Endothelial cell of umbilical vein (primary cell): Measurements from ENCODE around the gene RASGRF1. TPM values are rescaled to one million over a fixed set of nuclear protein-coding genes. Genes with fewer than 3 reads are reported as not detected.

ENCODE experiments used
- BruUV-seq: library from RNA; stranded (reverse); fragments of 400-500 nt; replicated peaks from 2 replicates; lab custom pipeline; 2021; lab: Mats Ljungman, UMichigan
- CTCF ChIA-PET: fragments of 300-600, 350-600 bp; sonication (Branson Sonifier 250); formaldehyde crosslinking; loops from one replicate; lab custom pipeline; 2021; ENCODE audit warnings: antibody characterized with exemption, inconsistent platforms; lab: Charles Lee
- POLR2A ChIA-PET: fragments of 300-600, 350-600 bp; sonication (Branson Sonifier 250); formaldehyde crosslinking; loops from one replicate; lab custom pipeline; 2021; ENCODE audit warnings: antibody characterized with exemption, inconsistent platforms; lab: Charles Lee
- DNase-seq: peaks from one replicate; pipeline ENCODE4 v3.0.0-alpha.2; 2011; ENCODE audit warnings: low read depth, low spot score
- FAIRE-seq: peaks from 2 replicates; lab custom pipeline; 2011; peaks lifted over from hg19 to GRCh38; lab: Jason Lieb, UNC
- H2AFZ ChIP-seq: 2 replicates; pipeline ENCODE4 v1.6.0; 2012; ENCODE audit warnings: low read depth, low read length, control low read depth, inconsistent platforms
- H3K27ac ChIP-seq: 2 replicates; pipeline ENCODE4 v1.5.1; 2011; ENCODE audit warnings: low read depth, mild to moderate bottlenecking, control low read depth, low read length, moderate library complexity; ENCODE audit not compliant: insufficient read depth
- H3K27me3 ChIP-seq, 2 experiments: 2 replicates each; pipeline versions ENCODE4 v1.6.0 to v1.6.1; 2011; ENCODE audit warnings: low read length in 2 of 2, mixed read lengths in 1 of 2; ENCODE audit not compliant: control insufficient read depth in 2 of 2, insufficient read depth in 2 of 2
- H3K36me3 ChIP-seq, 2 experiments: 2 replicates in 1 of 2; 3 replicates in 1 of 2; pipeline ENCODE4 v1.5.1; 2011; ENCODE audit warnings: low read length in 2 of 2, mild to moderate bottlenecking in 1 of 2, moderate library complexity in 1 of 2; ENCODE audit not compliant: control insufficient read depth in 2 of 2, insufficient read depth in 2 of 2; ENCODE audit errors: extremely low read depth in 1 of 2
- H3K4me1 ChIP-seq: 3 replicates; pipeline ENCODE4 v1.5.1; 2011; ENCODE audit warnings: mild to moderate bottlenecking, low read length; ENCODE audit not compliant: control insufficient read depth, insufficient read depth; ENCODE audit errors: extremely low read depth
- H3K4me2 ChIP-seq: 2 replicates; pipeline ENCODE4 v1.6.1; 2011; ENCODE audit warnings: low read length, control low read depth, mixed read lengths; ENCODE audit not compliant: insufficient read depth
- H3K4me3 ChIP-seq, 3 experiments: fragments of 200-600 bp in 1 of 3; sonication (generic), shearing (Covaris generic) in 1 of 3; replicated peaks in 1 of 3; 2 replicates each; pipeline ENCODE4 v1.5.1; 2011 to 2016; ENCODE audit warnings: control low read depth in 3 of 3, low read length in 3 of 3, mild to moderate bottlenecking in 2 of 3, inconsistent platforms in 1 of 3, low read depth in 1 of 3, moderate library complexity in 1 of 3; ENCODE audit not compliant: insufficient read depth in 1 of 3
- H3K79me2 ChIP-seq: 2 replicates; pipeline ENCODE4 v1.6.0; 2012; ENCODE audit warnings: low read length, inconsistent platforms; ENCODE audit not compliant: control insufficient read depth, insufficient read depth
- H3K9ac ChIP-seq: replicated peaks from 2 replicates; pipeline ENCODE3; 2011; ENCODE audit warnings: low read length, control low read depth; ENCODE audit not compliant: insufficient read depth; ENCODE audit errors: extremely low read depth
- H3K9me1 ChIP-seq: replicated peaks from 3 replicates; pipeline ENCODE4 v1.6.0; 2011; ENCODE audit warnings: mild to moderate bottlenecking, low read length; ENCODE audit not compliant: control insufficient read depth, insufficient read depth; ENCODE audit errors: extremely low read depth
- H3K9me3 ChIP-seq: replicated peaks from 2 replicates; pipeline ENCODE4 v1.5.1; 2012; ENCODE audit warnings: low read length, inconsistent platforms; ENCODE audit not compliant: control insufficient read depth, insufficient read depth
- H4K20me1 ChIP-seq: replicated peaks from 2 replicates; pipeline ENCODE3; 2011; ENCODE audit warnings: mild to moderate bottlenecking, low read length; ENCODE audit not compliant: control insufficient read depth, insufficient read depth; ENCODE audit errors: extremely low read depth
- EZH2 ChIP-seq: IDR thresholded peaks from 2 replicates; pipeline ENCODE4 v1.6.1; 2012; ENCODE audit warnings: borderline replicate concordance, low read depth, mild to moderate bottlenecking, moderate library complexity, low read length, inconsistent platforms; ENCODE audit not compliant: severe bottlenecking
- FOS ChIP-seq: IDR thresholded peaks from 2 replicates; pipeline ENCODE4 v1.6.1; 2011; ENCODE audit warnings: mild to moderate bottlenecking, low read length, moderate library complexity, borderline replicate concordance; ENCODE audit not compliant: insufficient read depth
- GATA2 ChIP-seq: IDR thresholded peaks from 2 replicates; pipeline ENCODE4 v1.7.0; 2011; ENCODE audit warnings: low read depth, mild to moderate bottlenecking, moderate library complexity, mixed read lengths, low read length; ENCODE audit not compliant: insufficient read length, insufficient read depth
- JUN ChIP-seq: IDR thresholded peaks from 2 replicates; pipeline ENCODE4 v1.6.1; 2011; ENCODE audit warnings: borderline replicate concordance, low read depth; ENCODE audit not compliant: insufficient read length, insufficient read depth
- MYC ChIP-seq: IDR thresholded peaks from one replicate; pipeline ENCODE4 v1.6.1; 2011; ENCODE audit warnings: mild to moderate bottlenecking, low read depth, low read length
- POLR2A ChIP-seq: IDR thresholded peaks from 2 replicates; pipeline ENCODE4 v1.6.1; 2012; ENCODE audit warnings: low read depth, mild to moderate bottlenecking, control low read depth, low read length
- POLR2AphosphoS5 ChIP-seq: IDR thresholded peaks from 2 replicates; pipeline ENCODE4 v1.6.1; 2012; ENCODE audit warnings: low read depth, mild to moderate bottlenecking, control low read depth, low read length, moderate library complexity; ENCODE audit not compliant: insufficient read depth
- dilution Hi-C: fragments of 300-500 bp; cut with MboI; formaldehyde crosslinking; loops from one replicate; pipeline ENCODE4 v1.15.0; 2019; ENCODE audit warnings: low sequenced_read_pairs; ENCODE audit not compliant: extremely low pct_ligation_motif_present
- intact Hi-C: fragments of 100-400 bp; cut with micrococcal nuclease; formaldehyde crosslinking; loops from one replicate; pipeline ENCODE4 v1.10.0; 2022
- polyA plus RNA-seq, 4 experiments: library from polyadenylated mRNA; depleted of rRNA in 3 of 4; stranded (reverse) in 3 of 4; unstranded in 1 of 4; fragments of >200 nt; gene quantifications; 2 replicates each; pipeline versions ENCODE4 v1.2.1 to v1.2.3, GENCODE V29; 2011 to 2012; ENCODE audit warnings: missing spikeins in 1 of 4
- total RNA-seq: library from RNA; stranded (reverse); gene quantifications from 2 replicates; pipeline ENCODE4 v1.2.3, GENCODE V29; 2021
- TF ChIP-seq, protein P1 (sequence below): IDR thresholded peaks from 2 replicates; pipeline ENCODE4 v1.6.1; 2011; ENCODE audit not compliant: insufficient read depth, insufficient read length
- TF ChIP-seq, protein P2 (sequence below), 2 donors: IDR thresholded peaks; 1 replicate in 1 of 2; 2 replicates in 1 of 2; pipeline ENCODE4 v1.5.1; 2011; ENCODE audit warnings: low read length in 2 of 2, mild to moderate bottlenecking in 2 of 2, moderate library complexity in 2 of 2, control low read depth in 1 of 2, inconsistent platforms in 1 of 2, low read depth in 1 of 2; ENCODE audit not compliant: insufficient read depth in 1 of 2; ENCODE audit errors: extremely low read depth in 1 of 2

Gene RASGRF1
- total and polyA plus RNA-seq, 2 donors (not counting 3 experiments of a cell fraction or from before 2014, with no cell fraction given): 0.04 TPM; not detected in 1

DNA sequence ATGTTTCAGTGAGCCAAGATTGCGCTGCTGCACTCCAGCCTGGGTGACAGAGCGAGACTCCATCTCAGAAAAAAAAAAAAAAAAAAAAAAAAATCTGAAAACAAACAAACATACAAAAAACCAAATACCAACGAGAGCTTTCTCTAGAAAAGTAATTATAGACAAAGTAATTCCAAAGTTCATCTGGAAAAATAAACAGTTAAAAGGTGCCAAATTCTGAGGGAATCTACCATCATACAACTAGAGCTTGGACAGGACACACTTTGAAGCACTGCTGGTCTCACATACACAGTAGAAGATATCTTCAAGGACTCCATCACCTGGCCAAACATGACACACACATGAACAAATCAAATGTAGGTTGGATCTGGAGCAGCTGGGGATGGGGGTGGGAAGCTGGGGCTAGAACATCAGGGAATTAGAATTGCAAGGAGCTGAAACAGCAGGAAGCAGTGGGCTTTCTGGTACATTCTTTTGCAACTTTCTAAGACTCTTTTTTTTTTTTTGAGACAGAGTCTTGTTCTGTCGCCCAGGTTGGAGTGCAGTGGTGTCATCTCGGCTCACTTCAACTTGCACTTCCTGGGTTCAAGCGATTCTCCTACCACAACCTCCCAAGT is 104.6 kb downstream of the RASGRF1 start:
- Histone ChIP-seq H3K27me3 (peaks cover 0 to 2% of the 10 kb centered on the region in 2 experiments), H2AFZ (no peak overlapping the region), H3K79me2 (no peaks in the 10 kb centered on the region), H3K4me1 (peaks cover 12% of the 10 kb centered on the region), H3K4me2 (no peak overlapping the region), H3K9me1 (no peaks in the 10 kb centered on the region), H3K9ac (no peak overlapping the region), H4K20me1 (no peaks in the 10 kb centered on the region), H3K27ac (no peak overlapping the region), H3K4me3 (no peak overlapping the region), H3K9me3 (no peaks in the 10 kb centered on the region), H3K36me3 (no peaks in the 10 kb centered on the region)
- dilution Hi-C loops: no loop called here
- no TSS peak for BruUV-seq
- DNase-seq (no peak), FAIRE-seq (no peak)
- CTCF ChIA-PET: interaction anchor here (1.1 to 1.5 kb wide), 2 partner anchors 10 to 21 kb away, joined by 3 to 4 read pairs; no protein-coding TSS in a partner anchor
- POLR2A ChIA-PET: no interaction called here
- no peak for TF ChIP-seq POLR2AphosphoS5
- TF ChIP-seq EZH2: no peak
- TF ChIP-seq, protein P1, sequence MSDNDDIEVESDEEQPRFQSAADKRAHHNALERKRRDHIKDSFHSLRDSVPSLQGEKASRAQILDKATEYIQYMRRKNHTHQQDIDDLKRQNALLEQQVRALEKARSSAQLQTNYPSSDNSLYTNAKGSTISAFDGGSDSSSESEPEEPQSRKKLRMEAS: no peak
- TF ChIP-seq, protein P2, sequence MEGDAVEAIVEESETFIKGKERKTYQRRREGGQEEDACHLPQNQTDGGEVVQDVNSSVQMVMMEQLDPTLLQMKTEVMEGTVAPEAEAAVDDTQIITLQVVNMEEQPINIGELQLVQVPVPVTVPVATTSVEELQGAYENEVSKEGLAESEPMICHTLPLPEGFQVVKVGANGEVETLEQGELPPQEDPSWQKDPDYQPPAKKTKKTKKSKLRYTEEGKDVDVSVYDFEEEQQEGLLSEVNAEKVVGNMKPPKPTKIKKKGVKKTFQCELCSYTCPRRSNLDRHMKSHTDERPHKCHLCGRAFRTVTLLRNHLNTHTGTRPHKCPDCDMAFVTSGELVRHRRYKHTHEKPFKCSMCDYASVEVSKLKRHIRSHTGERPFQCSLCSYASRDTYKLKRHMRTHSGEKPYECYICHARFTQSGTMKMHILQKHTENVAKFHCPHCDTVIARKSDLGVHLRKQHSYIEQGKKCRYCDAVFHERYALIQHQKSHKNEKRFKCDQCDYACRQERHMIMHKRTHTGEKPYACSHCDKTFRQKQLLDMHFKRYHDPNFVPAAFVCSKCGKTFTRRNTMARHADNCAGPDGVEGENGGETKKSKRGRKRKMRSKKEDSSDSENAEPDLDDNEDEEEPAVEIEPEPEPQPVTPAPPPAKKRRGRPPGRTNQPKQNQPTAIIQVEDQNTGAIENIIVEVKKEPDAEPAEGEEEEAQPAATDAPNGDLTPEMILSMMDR (IDR thresholded peaks at IDR 0.05; ENCODE audit: extremely low read depth in 1 of 2, insufficient read depth in 1 of 2, low read depth in 1 of 2, low read length in 2 of 2): no peak
- no peak for TF ChIP-seq POLR2A
- TF ChIP-seq GATA2: no peak
- TF ChIP-seq MYC: no peak
- TF ChIP-seq JUN: no peak
- TF ChIP-seq FOS: no peak
- intact Hi-C loops: no loop called here
